Raji (cell line): ENCODE results near the gene GDF7.

ENCODE experiments used
- POLR2A ChIP-seq: IDR thresholded peaks from 2 replicates; pipeline ENCODE4 v1.6.1; 2011; ENCODE audit warnings: low read depth, low read length, control low read depth; ENCODE audit not compliant: insufficient read depth

GDF7 gene

GRCh38 chr2:20670315-20671035, 3.5 kb downstream of the GDF7 start:
- no peak for TF ChIP-seq POLR2A

- TF ChIP-seq POLR2A: no peak
Measured at GRCh38 chr2:20671036-20671735, 4.2 kb downstream of the GDF7 start.

GRCh38 chr2:20671736-20672080, 4.8 kb downstream of the GDF7 start:
- no peak for TF ChIP-seq POLR2A

GRCh38 chr2:20672201-20672951, 5.4 kb downstream of the GDF7 start:
- TF ChIP-seq POLR2A: no peak

- no peak for TF ChIP-seq POLR2A
Measured at GRCh38 chr2:20673686-20674308, 6.9 kb downstream of the GDF7 start.

GRCh38 chr2:20674309-20674965, 7.5 kb downstream of the GDF7 start:
- no peak for TF ChIP-seq POLR2A

- no peak for TF ChIP-seq POLR2A
Measured at GRCh38 chr2:20674974-20675679, 8.2 kb downstream of the GDF7 start.

GRCh38 chr2:20675701-20676352, 8.9 kb downstream of the GDF7 start:
- no peak for TF ChIP-seq POLR2A

- TF ChIP-seq POLR2A: no peak
Measured at GRCh38 chr2:20676353-20677215, 9.6 kb downstream of the GDF7 start.

- TF ChIP-seq POLR2A: no peak
Measured at GRCh38 chr2:20677301-20678085, 10.5 kb downstream of the GDF7 start.

GRCh38 chr2:20678086-20678395, 11.1 kb downstream of the GDF7 start:
- no peak for TF ChIP-seq POLR2A

- TF ChIP-seq POLR2A: no peak
Measured at GRCh38 chr2:20678780-20679179, 11.8 kb downstream of the GDF7 start.

GRCh38 chr2:20680744-20681375, 13.9 kb downstream of the GDF7 start:
- TF ChIP-seq POLR2A: no peak
